GM23338 (cell line): Measurements from ENCODE around the gene UNC79. TPM values are rescaled to one million over a fixed set of nuclear protein-coding genes. Genes with fewer than 3 reads are reported as not detected.

ENCODE experiments used
- CREB1 ChIP-seq: fragments of 250-450 bp; sonication (Bioruptor Pico); IDR thresholded peaks from 2 replicates; pipeline ENCODE4 v1.5.0; 2020; ENCODE audit warnings: low read depth, mild to moderate bottlenecking, moderate library complexity
- CTCF ChIP-seq, 2 experiments: fragments of 200-600 bp in 1 of 2; sonication (generic) in 1 of 2; conservative IDR thresholded peaks; 2 replicates each; pipeline versions ENCODE4 v1.5.1 to v1.6.1; 2016 to 2017; ENCODE audit warnings: antibody characterized with exemption in 2 of 2, low read depth in 2 of 2, mild to moderate bottlenecking in 2 of 2, moderate library complexity in 1 of 2
- ETS1 ChIP-seq: IDR thresholded peaks from 2 replicates; pipeline ENCODE4 v1.6.1; 2016; ENCODE audit warnings: antibody characterized with exemption
- EZH2 ChIP-seq: fragments of 200-600 bp; sonication (generic); IDR thresholded peaks from one replicate; pipeline ENCODE4 v1.8.0; 2017; ENCODE audit warnings: antibody characterized with exemption, mild to moderate bottlenecking, low read depth; ENCODE audit not compliant: unreplicated experiment
- EZH2phosphoT487 ChIP-seq: fragments of 200-600 bp; sonication (generic); IDR thresholded peaks from one replicate; pipeline ENCODE4 v1.8.1; 2018; ENCODE audit warnings: antibody characterized with exemption; ENCODE audit not compliant: unreplicated experiment
- JUNB ChIP-seq: IDR thresholded peaks from one replicate; pipeline ENCODE4 v1.6.1; 2016; ENCODE audit warnings: antibody characterized with exemption; ENCODE audit not compliant: unreplicated experiment
- NANOG ChIP-seq: IDR thresholded peaks from 2 replicates; pipeline ENCODE4 v1.6.1; 2016; ENCODE audit warnings: antibody characterized with exemption, borderline replicate concordance
- POLR2AphosphoS5 ChIP-seq: IDR thresholded peaks from 2 replicates; pipeline ENCODE4 v1.6.1; 2016; ENCODE audit warnings: antibody characterized with exemption, low read depth
- ZNF114 ChIP-seq: fragments of 250-450 bp; sonication (Bioruptor Pico); IDR thresholded peaks from 2 replicates; pipeline ENCODE4 v1.5.0; 2020; ENCODE audit warnings: mild to moderate bottlenecking, moderate library complexity
- ZNF331 ChIP-seq: fragments of 250-450 bp; sonication (Bioruptor Pico); IDR thresholded peaks from 2 replicates; pipeline ENCODE4 v1.5.0; 2020; ENCODE audit warnings: low read depth, mild to moderate bottlenecking, moderate library complexity
- ZNF462 ChIP-seq: fragments of 250-450 bp; sonication (Bioruptor Pico); IDR thresholded peaks from 2 replicates; pipeline ENCODE4 v1.5.0; 2020; ENCODE audit warnings: mild to moderate bottlenecking, moderate library complexity
- polyA plus RNA-seq: library from polyadenylated mRNA; unstranded; fragments of >200 nt; fragmentation: Nextera tagmentation; extraction: Ambion mirVana; gene quantifications from 2 replicates; pipeline ENCODE4 v1.2.1, GENCODE V29; 2016
- total RNA-seq: library from RNA; depleted of rRNA; stranded (reverse); fragments of >200 nt; shearing (Covaris generic); gene quantifications from 2 replicates; pipeline ENCODE4 v1.2.3, GENCODE V29; 2014

The UNC79 gene
- total and polyA plus RNA-seq, 2 experiments from 2014 or later, result 1.8 to 3.6 TPM

GRCh38 chr14:93587330-93587729, 156.6 kb downstream of the UNC79 start (continued):
- TF ChIP-seq ZNF462 (no peak), POLR2AphosphoS5 (no peak), EZH2 (no peak), ZNF114 (CRISPR knock-in tag) (no peak), EZH2phosphoT487 (no peak), CTCF (conservative IDR thresholded peaks at IDR 0.05; ENCODE audit: low read depth in 2 of 2) (no peak), ZNF331 (no peak), JUNB (no peak), ETS1 (no peak), NANOG (no peak), CREB1 (CRISPR knock-in tag) (no peak)
